Fibroblast of skin of scalp (primary cell): ENCODE measurements around the gene CSF2.

Experiments
- DNase-seq: peaks from one replicate; pipeline ENCODE4 v3.0.0-alpha.2; 2013

CSF2 gene

GRCh38 chr5:132070460-132071337 is 2.9 kb upstream of the CSF2 start:
- peak; percentile 25 for DNase-seq

- no peak for DNase-seq
Observed at GRCh38 chr5:132071338-132071707, 2.3 kb upstream of the CSF2 start.

- DNase-seq = no peak
Observed at GRCh38 chr5:132072070-132072469, 1.5 kb upstream of the CSF2 start.

GRCh38 chr5:132072528-132072927 is 1.1 kb upstream of the CSF2 start:
- no peak for DNase-seq

GRCh38 chr5:132074091-132074771 is 642 bp downstream of the CSF2 start:
- no peak for DNase-seq

- no peak for DNase-seq
Observed at GRCh38 chr5:132074772-132075718, 1.5 kb downstream of the CSF2 start.

GRCh38 chr5:132075719-132076077 is 2.1 kb downstream of the CSF2 start:
- DNase-seq = no peak

- no peak for DNase-seq
Observed at GRCh38 chr5:132076202-132076830, 2.7 kb downstream of the CSF2 start.

GRCh38 chr5:132076983-132077382 is 3.4 kb downstream of the CSF2 start:
- no peak for DNase-seq

GRCh38 chr5:132079081-132079480 is 5.5 kb downstream of the CSF2 start:
- DNase-seq = no peak

- DNase-seq = no peak
Observed at GRCh38 chr5:132079619-132080018, 6.0 kb downstream of the CSF2 start.

GRCh38 chr5:132080595-132080994 is 7.0 kb downstream of the CSF2 start:
- no peak for DNase-seq

GRCh38 chr5:132081458-132081857 is 7.9 kb downstream of the CSF2 start:
- DNase-seq = no peak

- DNase-seq = no peak
Observed at GRCh38 chr5:132082329-132083023, 8.9 kb downstream of the CSF2 start.

GRCh38 chr5:132083071-132083678 is 9.6 kb downstream of the CSF2 start:
- no peak for DNase-seq

GRCh38 chr5:132085686-132086085 is 12.1 kb downstream of the CSF2 start:
- DNase-seq = no peak

- DNase-seq = peak; percentile 95
Observed at GRCh38 chr5:132086277-132086794, 12.7 kb downstream of the CSF2 start.

GRCh38 chr5:132087176-132087575 is 13.6 kb downstream of the CSF2 start:
- no peak for DNase-seq

GRCh38 chr5:132087661-132088060 is 14.1 kb downstream of the CSF2 start:
- DNase-seq = no peak

GRCh38 chr5:132089363-132089762 is 15.8 kb downstream of the CSF2 start:
- no peak for DNase-seq

GRCh38 chr5:132090107-132090506 is 16.5 kb downstream of the CSF2 start:
- DNase-seq = peak; percentile 82
